Gastrocnemius medialis (tissue), 4 donors: ENCODE measurements around the gene TNFSF12. TPM values are rescaled to one million over a fixed set of nuclear protein-coding genes. Genes with fewer than 3 reads are reported as not detected.

Source experiments
- ATAC-seq, 2 donors: fragments of 150-250 bp; one replicate each; pipeline ENCODE4 v1.9.1; 2016
- DNase-seq, 2 donors: peaks; one replicate each; pipeline ENCODE4 v3.0.0-alpha.2; 2019
- H3K27ac ChIP-seq, 4 donors: fragments of 200-600 bp; sonication (generic); 1 replicate in 1 of 4; 2 replicates in 3 of 4; pipeline ENCODE4 v1.5.1; 2016 to 2018; ENCODE audit warnings: mild to moderate bottlenecking in 2 of 4, moderate library complexity in 1 of 4
- H3K27me3 ChIP-seq, 3 donors: fragments of 200-600 bp; sonication (generic) in 2 of 3; 1 replicate in 1 of 3; 2 replicates in 2 of 3; pipeline versions ENCODE4 v1.5.1 to v1.6.0; 2016 to 2019; ENCODE audit warnings: mild to moderate bottlenecking in 1 of 3, moderate library complexity in 1 of 3
- H3K36me3 ChIP-seq, 2 donors: fragments of 200-600 bp; sonication (generic) in 1 of 2; one replicate each; pipeline ENCODE4 v1.5.1; 2017 to 2018
- H3K4me1 ChIP-seq, 2 donors: fragments of 200-600 bp; sonication (generic) in 1 of 2; one replicate each; pipeline ENCODE4 v1.5.1; 2016 to 2017; ENCODE audit warnings: mild to moderate bottlenecking in 2 of 2
- H3K4me3 ChIP-seq, 4 donors: fragments of 200-600 bp; sonication (generic) in 3 of 4; 1 replicate in 1 of 4; 2 replicates in 3 of 4; pipeline ENCODE4 v1.5.1; 2016 to 2019; ENCODE audit warnings: mild to moderate bottlenecking in 2 of 4
- H3K9me3 ChIP-seq, 3 donors: fragments of 200-600 bp; sonication (generic) in 2 of 3; 1 replicate in 1 of 3; 2 replicates in 2 of 3; pipeline ENCODE4 v1.5.1; 2016 to 2019
- POLR2A ChIP-seq, 2 donors: fragments of 450-650 bp; IDR thresholded peaks; one replicate each; pipeline ENCODE4 v1.6.1; 2017; ENCODE audit warnings: antibody characterized with exemption in 2 of 2, mild to moderate bottlenecking in 2 of 2, moderate library complexity in 2 of 2
- in situ Hi-C, 4 donors: fragments of 200-750 bp; cut with MboI; loops; one replicate each; pipeline versions ENCODE4 v1.15.0 to v1.8.0; 2017; ENCODE audit warnings: low sequenced_read_pairs in 4 of 4
- intact Hi-C: fragments of 100-400 bp; cut with DNase I; formaldehyde crosslinking; loops from one replicate; pipeline ENCODE4 v1.15.1; 2023; ENCODE audit warnings: low total_unique reads
- total RNA-seq, 4 donors: library from RNA; depleted of rRNA; stranded (reverse); fragments of >200 nt; gene quantifications; one replicate each; pipeline versions ENCODE4 v1.1.0 to v1.2.3, GENCODE V29; 2016
- TF ChIP-seq, protein P1 (sequence below), 5 experiments: fragments of 450-650 bp in 3 of 5; fragments of 200-600 bp in 2 of 5; sonication (generic) in 2 of 5; IDR thresholded peaks in 4 of 5; conservative IDR thresholded peaks in 1 of 5; 1 replicate in 4 of 5; 2 replicates in 1 of 5; pipeline ENCODE4 v1.5.1; 2016 to 2019; ENCODE audit warnings: antibody characterized with exemption in 5 of 5, mild to moderate bottlenecking in 3 of 5, moderate library complexity in 3 of 5

Gene TNFSF12
- total RNA-seq, 4 donors from 2014 or later: 7.9 to 26.1 (median 16.9) TPM

GRCh38 chr17:7502987-7503386 lies 45.9 kb upstream of the TNFSF12 start:
- TF ChIP-seq, protein P1, sequence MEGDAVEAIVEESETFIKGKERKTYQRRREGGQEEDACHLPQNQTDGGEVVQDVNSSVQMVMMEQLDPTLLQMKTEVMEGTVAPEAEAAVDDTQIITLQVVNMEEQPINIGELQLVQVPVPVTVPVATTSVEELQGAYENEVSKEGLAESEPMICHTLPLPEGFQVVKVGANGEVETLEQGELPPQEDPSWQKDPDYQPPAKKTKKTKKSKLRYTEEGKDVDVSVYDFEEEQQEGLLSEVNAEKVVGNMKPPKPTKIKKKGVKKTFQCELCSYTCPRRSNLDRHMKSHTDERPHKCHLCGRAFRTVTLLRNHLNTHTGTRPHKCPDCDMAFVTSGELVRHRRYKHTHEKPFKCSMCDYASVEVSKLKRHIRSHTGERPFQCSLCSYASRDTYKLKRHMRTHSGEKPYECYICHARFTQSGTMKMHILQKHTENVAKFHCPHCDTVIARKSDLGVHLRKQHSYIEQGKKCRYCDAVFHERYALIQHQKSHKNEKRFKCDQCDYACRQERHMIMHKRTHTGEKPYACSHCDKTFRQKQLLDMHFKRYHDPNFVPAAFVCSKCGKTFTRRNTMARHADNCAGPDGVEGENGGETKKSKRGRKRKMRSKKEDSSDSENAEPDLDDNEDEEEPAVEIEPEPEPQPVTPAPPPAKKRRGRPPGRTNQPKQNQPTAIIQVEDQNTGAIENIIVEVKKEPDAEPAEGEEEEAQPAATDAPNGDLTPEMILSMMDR (IDR thresholded peaks at IDR 0.05 in 4 of 5, conservative IDR thresholded peaks at IDR 0.05 in 1 of 5): peak in 1 of 5 experiments; percentile 20
- no peak for TF ChIP-seq POLR2A (IDR thresholded peaks at IDR 0.05)
- H3K27me3 ChIP-seq: no peaks in the 10 kb centered on the region
- intact Hi-C loops: no loop called here
- H3K27ac ChIP-seq: no peak overlapping the region
- no peaks in the 10 kb centered on the region for H3K4me1 ChIP-seq
- H3K36me3 ChIP-seq: peaks cover 11 to 89% of the 10 kb centered on the region in 2 donors
- ATAC-seq: no peak
- in situ Hi-C loops: loop anchor here in 2 of 4 donors (5.0 to 25.0 kb wide), 4 partner anchors 52 to 184 kb away; partner anchors contain the start of genes TP53 (in 2 of the 2), WRAP53 (in 2 of the 2), KCTD11 (in 1 of the 2) and TMEM95 (in 1 of the 2)
- no peak overlapping the region for H3K4me3 ChIP-seq
- H3K9me3 ChIP-seq: no peaks in the 10 kb centered on the region
- no peak for DNase-seq

GRCh38 chr17:7503521-7503920 lies 45.3 kb upstream of the TNFSF12 start:
- Histone ChIP-seq H3K27ac (no peak overlapping the region), H3K9me3 (no peaks in the 10 kb centered on the region), H3K4me3 (no peak overlapping the region), H3K36me3 (peaks cover 11 to 89% of the 10 kb centered on the region in 2 donors), H3K4me1 (no peaks in the 10 kb centered on the region), H3K27me3 (no peaks in the 10 kb centered on the region)
- no peak for DNase-seq
- no peak for ATAC-seq
- TF ChIP-seq, protein P1 (IDR thresholded peaks at IDR 0.05 in 4 of 5, conservative IDR thresholded peaks at IDR 0.05 in 1 of 5): no peak
- TF ChIP-seq POLR2A (IDR thresholded peaks at IDR 0.05): no peak
- intact Hi-C loops: no loop called here
- in situ Hi-C loops: loop anchor here in 2 of 4 donors (5.0 to 25.0 kb wide), 4 partner anchors 51 to 184 kb away; partner anchors contain the start of genes TP53 (in 2 of the 2), WRAP53 (in 2 of the 2), KCTD11 (in 1 of the 2) and TMEM95 (in 1 of the 2)

GRCh38 chr17:7508145-7508544 lies 40.7 kb upstream of the TNFSF12 start:
- intact Hi-C loops: no loop called here
- in situ Hi-C loops: loop anchor here in 2 of 4 donors (10.0 to 25.0 kb wide), 3 partner anchors 47 to 179 kb away; partner anchors contain the start of genes TP53 (in 2 of the 2), WRAP53 (in 2 of the 2), KCTD11 (in 1 of the 2) and TMEM95 (in 1 of the 2)
- ATAC-seq (no peak), DNase-seq (no peak)
- H3K4me3 ChIP-seq: no peak overlapping the region
- H3K27ac ChIP-seq: no peak overlapping the region
- no peaks in the 10 kb centered on the region for H3K4me1 ChIP-seq
- TF ChIP-seq, protein P1 (IDR thresholded peaks at IDR 0.05 in 4 of 5, conservative IDR thresholded peaks at IDR 0.05 in 1 of 5): no peak
- no peak for TF ChIP-seq POLR2A (IDR thresholded peaks at IDR 0.05)
- H3K9me3 ChIP-seq: no peaks in the 10 kb centered on the region
- H3K27me3 ChIP-seq: no peaks in the 10 kb centered on the region
- peaks cover 6 to 90% of the 10 kb centered on the region in 2 donors for H3K36me3 ChIP-seq

GRCh38 chr17:7508846-7509245 lies 40.0 kb upstream of the TNFSF12 start:
- H3K4me1 ChIP-seq: no peaks in the 10 kb centered on the region

More at GRCh38 chr17:7508846-7509245, 40.0 kb upstream of the TNFSF12 start:
- intact Hi-C loops: no loop called here
- H3K4me3 ChIP-seq: no peak overlapping the region
- ATAC-seq (no peak), DNase-seq (no peak)
- in situ Hi-C loops: loop anchor here in 2 of 4 donors (10.0 to 25.0 kb wide), 3 partner anchors 46 to 178 kb away; partner anchors contain the start of genes TP53 (in 2 of the 2), WRAP53 (in 2 of the 2), KCTD11 (in 1 of the 2) and TMEM95 (in 1 of the 2)
- no peaks in the 10 kb centered on the region for H3K9me3 ChIP-seq
- peaks cover 3 to 90% of the 10 kb centered on the region in 2 donors for H3K36me3 ChIP-seq
- H3K27me3 ChIP-seq: no peaks in the 10 kb centered on the region
- no peak overlapping the region for H3K27ac ChIP-seq
- TF ChIP-seq, protein P1 (IDR thresholded peaks at IDR 0.05 in 4 of 5, conservative IDR thresholded peaks at IDR 0.05 in 1 of 5): no peak
- no peak for TF ChIP-seq POLR2A (IDR thresholded peaks at IDR 0.05)
